ENCODE data around the gene MACROD2. TPM values are rescaled to one million over a fixed set of nuclear protein-coding genes. Genes with fewer than 3 reads are reported as not detected.
"Not testable (repeated sequence)": the region's sequence is repeated elsewhere in the genome, so short reads cannot be mapped to it uniquely, and the experiment has no call there.

The MACROD2 gene
- total RNA-seq, 1 experiment from 2014 or later, result not detected

DNA sequence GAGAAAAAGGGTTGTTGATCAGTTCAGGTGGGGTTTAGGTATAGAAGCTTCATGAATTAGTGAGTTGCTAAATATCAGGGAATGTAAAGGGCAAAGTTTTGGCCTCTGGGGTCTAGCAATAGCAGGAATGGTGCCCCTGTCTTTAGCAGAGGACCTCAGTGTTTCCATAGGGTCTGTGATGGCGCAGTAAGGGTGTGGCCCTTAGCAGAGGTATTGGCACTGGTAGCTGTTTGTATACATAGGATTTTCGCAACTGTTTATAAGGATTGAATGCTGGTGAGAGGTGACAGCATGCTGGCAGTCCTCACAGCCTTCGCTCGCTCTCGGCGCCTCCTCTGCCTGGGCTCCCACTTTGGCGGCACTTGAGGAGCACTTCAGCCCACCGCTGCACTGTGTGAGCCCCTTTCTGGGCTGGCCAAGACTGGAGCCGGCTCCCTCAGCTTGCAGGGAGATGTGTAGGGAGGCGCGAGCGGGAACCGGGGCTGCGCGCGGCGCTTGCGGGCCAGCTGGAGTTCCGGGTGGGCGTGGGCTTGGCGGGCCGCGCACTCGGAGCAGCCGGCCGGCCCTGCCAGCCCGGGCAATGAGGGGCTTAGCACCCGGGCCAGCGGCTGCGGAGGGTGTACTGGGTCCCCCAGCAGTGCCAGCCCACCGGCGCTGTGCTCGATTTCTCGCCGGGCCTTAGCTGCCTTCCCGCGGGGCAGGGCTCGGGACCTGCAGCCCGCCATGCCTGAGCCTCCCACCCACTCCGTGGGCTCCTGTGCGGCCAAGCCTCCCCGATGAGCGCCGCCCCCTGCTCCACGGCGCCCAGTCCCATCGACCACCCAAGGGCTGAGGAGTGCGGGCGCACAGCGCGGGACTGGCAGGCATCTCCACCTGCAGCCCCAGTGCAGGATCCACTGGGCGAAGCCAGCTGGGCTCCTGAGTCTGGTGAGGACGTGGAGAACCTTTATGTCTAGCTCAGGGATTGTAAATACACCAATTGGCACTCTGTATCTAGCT is 231.0 kb downstream of the MACROD2 start:
- in situ Hi-C loops (cut with HindIII; ENCODE audit: low sequenced_read_pairs); DNase-seq (ENCODE audit: low spot score): not testable (repeated sequence)

DNA sequence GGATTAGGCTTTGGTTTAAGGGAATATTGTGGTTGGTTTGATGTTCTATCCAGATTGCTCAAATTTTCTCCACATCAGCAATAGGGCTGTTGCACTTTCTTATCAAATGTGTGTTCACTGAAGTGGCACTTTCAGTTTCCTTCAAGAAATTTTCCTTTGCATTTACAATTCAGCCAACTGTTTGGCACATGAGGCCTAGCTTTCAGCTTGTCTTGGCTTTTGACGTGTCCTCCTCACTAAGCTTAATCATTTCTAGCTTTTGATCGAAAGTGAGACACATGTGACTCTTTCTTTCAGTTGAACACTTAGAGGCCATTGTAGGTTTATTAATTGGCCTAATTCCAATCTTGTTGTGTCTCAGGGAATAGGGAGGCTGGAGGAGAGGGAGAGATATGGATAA is 237.3 kb downstream of the MACROD2 start:
- no peak for DNase-seq (ENCODE audit: low spot score)
- in situ Hi-C loops (cut with HindIII; ENCODE audit: low sequenced_read_pairs), result no loop called here

DNA sequence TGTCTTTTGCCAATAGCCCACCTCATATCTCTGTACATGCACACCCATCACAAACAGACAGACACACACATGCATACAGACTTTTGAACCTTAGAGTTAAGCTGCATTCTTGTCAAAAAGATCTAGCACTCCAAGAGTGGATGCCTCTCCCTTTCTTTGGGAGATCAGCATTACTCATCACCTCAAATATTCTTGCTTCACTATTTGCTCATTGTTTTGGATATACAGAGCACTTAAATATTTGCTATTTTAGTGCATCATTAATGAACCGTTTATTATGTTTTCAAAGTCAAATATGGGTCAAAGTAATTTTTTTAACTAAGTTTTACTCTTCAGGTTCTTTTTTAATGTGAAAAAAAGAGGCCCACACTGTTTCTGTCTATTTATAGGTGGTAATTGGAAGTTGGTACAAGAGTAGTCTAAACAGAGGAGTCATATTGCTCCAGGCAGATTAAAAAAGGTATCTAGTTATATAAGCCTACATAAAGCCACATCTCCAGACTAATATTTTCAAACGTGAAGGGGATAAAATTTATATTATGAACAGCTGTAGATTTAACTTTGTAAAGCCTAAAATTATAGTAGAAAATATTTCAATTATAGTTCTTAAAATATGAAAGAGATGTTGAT is 239.5 kb downstream of the MACROD2 start:
- no peak for DNase-seq (ENCODE audit: low spot score)
- in situ Hi-C loops (cut with HindIII; ENCODE audit: low sequenced_read_pairs), result no loop called here

DNA sequence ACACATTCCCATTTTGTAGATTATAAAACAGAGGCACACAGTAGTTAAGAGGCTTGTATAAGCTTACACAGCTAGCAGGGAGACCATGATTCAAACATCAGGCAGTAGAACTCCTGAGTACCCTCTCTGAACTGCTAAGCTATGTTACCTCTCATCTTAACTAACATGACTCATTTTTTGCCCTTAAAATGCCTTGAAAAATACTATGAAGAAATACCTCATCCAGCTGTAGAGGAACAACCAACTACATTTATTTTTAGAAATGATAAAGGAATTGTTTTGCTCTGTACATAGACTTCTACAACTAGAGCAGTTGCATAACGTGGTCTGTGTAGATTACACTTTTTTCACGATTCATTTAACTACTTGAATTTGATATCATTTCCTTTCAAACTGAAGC is 240.0 kb downstream of the MACROD2 start:
- DNase-seq (ENCODE audit: low spot score), result no peak

DNA sequence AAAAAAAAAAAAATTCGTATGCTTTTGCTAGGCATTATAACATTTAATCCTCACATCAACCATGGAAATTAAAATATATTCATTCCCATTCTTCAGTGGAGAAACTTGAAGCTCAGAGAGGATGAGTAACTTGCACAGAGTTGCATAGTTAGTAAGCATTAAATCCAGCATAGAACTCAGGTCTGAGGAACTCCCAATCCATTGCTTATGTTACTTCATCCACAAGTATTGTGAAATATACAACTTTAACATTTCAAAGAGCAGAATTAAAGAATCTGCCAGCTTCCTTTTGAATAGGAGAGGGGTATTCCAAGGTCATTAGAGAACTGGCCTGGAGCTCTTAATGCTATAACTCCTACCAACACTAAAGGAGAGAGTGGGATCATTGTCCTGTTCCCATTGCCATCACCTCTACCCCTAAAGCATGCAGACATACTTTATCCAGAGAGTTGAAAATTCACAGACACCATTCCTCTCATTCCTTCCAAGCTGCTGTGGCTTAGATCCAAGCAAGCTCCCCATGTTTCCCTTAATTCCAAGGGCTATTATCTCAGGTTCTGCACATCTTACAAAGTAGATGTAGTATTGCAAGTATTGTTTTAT is 250.2 kb downstream of the MACROD2 start:
- in situ Hi-C loops (cut with HindIII; ENCODE audit: low sequenced_read_pairs), result no loop called here
- DNase-seq (ENCODE audit: low spot score), result no peak

More for the DNA sequence above, 240.0 kb downstream of the MACROD2 start:
- in situ Hi-C loops (cut with HindIII; ENCODE audit: low sequenced_read_pairs), result no loop called here

DNA sequence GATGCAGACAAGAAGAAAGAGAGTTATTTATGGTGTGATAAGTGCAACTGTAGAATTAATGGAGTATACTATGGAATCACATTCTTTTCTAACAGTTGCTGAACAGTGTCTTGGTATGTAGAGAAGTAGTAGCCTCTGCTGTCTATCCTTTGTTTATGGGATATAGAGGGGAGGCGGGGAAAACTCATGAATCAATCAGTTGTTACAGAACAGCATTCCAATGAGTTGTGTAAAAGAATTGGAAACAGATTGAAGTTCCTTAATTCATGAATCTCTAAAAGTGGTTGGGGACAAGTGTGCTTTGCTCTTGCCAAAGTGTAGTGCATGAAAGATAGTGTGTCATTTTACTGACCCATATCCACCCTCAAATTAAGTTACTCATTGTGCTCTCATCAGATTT is 264.4 kb downstream of the MACROD2 start:
- no peak for DNase-seq (ENCODE audit: low spot score)
- in situ Hi-C loops (cut with HindIII; ENCODE audit: low sequenced_read_pairs), result no loop called here

DNA sequence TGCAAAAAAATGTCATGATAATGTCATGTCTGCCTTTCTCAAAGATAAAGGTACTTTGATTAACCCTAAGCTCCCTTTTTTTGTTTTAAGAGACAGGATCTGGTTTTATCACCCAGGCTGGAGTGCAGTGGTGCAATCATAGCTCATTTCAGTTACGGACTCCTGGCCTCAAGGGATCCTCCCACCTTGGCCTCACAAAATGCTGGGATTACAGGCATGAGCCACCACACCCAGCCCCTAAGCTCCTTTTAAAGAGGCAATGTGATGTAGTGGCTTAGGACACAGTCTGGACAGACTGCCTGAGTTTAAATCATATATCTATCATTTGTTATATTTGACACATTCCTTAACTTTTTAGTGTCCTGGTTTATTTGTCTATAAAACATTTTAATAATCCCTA is 265.1 kb downstream of the MACROD2 start:
- in situ Hi-C loops (cut with HindIII; ENCODE audit: low sequenced_read_pairs), result no loop called here
- no peak for DNase-seq (ENCODE audit: low spot score)

DNA sequence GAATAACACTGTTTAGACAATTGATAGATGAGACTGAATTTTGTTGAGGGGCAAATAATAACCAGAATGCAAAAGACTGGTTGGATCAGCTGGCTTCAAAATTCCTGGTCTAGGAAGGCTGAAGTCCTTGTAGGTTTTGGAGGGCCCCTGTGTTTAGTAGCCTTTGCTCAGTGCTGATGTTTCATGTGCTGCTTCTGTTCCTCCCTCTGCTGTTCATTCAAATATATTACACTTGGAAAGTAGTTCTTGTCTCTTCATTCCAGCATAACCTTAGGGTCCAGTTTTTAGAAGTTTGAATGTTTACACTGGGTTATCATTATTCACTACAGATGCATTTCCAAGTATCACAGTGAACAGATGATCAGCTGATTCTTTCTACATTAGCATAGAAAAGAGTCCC is 269.6 kb downstream of the MACROD2 start:
- in situ Hi-C loops (cut with HindIII; ENCODE audit: low sequenced_read_pairs), result no loop called here
- DNase-seq (ENCODE audit: low spot score), result no peak

DNA sequence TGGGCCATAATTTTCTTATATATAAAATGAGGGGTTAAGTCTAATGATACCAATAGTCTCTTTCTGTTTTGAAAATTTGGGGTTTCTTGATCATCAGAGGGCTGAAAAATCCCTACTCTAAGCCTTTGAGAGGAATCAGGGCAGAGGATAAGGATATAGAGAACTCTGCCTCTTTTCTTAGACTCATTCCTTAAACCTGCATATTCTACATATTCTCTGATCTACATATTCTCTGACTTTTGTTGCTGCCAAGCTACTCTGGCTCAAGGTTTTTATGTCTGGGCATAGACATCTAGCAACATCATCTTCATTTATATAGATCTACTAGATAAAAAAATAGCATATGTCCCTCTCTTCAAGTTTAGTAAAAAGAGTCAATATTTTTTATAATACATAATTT is 270.9 kb downstream of the MACROD2 start:
- no peak for DNase-seq (ENCODE audit: low spot score)
- in situ Hi-C loops (cut with HindIII; ENCODE audit: low sequenced_read_pairs), result no loop called here

DNA sequence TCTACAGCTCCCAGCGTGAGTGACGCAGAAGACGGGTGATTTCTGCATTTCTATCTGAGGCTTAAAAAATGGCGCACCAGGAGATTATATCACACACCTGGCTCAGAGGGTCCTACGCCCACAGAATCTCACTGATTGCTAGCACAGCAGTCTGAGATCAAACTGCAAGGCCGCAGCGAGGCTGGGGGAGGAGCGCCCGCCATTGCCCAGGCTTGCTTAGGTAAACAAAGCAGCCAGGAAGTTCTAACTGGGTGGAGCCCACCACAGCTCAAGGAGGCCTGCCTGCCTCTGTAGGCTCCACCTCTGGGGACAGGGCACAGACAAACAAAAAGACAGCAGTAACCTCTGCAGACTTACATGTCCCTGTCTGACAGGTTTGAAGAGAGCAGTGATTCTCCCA is 275.4 kb downstream of the MACROD2 start:
- DNase-seq (ENCODE audit: low spot score); in situ Hi-C loops (cut with HindIII; ENCODE audit: low sequenced_read_pairs): not testable (repeated sequence)

DNA sequence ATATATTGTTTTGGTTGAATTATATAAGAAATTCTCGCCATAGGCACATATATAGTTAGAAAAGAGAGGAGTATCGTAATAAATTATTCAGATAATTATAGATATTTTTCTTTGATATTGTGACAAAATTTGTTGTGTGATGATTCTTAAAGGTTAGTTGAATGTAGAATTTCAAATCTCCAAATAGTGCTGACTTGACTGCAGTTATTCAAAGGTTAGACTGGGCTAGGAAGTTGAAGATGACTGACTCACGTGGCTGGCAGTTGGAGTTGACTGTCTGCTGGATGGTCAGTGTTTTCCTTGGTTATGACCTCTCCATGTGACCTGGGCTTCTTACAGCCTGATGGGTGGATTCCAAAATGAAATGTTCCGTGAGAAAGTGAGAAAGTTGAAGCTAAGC is 286.8 kb downstream of the MACROD2 start:
- in situ Hi-C loops (cut with HindIII; ENCODE audit: low sequenced_read_pairs), result no loop called here

DNA sequence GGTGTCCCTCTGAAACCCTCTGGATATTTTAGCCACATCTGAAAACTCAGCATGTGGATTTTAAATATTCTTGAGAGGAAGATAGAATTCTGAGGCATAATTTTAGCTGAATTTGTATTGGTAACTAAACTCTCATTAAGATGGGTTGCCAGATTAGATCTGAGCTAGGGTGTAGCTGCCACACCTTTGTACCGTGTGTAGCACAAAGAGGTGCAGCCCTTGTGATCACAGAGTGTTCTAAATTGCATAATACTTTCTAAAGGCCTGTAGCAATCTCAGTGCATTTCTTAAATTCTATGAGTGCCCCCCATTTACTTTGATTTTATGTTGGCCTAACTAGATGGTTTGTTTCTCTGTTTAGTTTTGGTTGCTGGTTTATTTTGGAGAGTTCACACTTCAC is 289.1 kb downstream of the MACROD2 start:
- DNase-seq (ENCODE audit: low spot score), result no peak
- in situ Hi-C loops (cut with HindIII; ENCODE audit: low sequenced_read_pairs), result no loop called here

More for the DNA sequence above, 286.8 kb downstream of the MACROD2 start:
- no peak for DNase-seq (ENCODE audit: low spot score)

DNA sequence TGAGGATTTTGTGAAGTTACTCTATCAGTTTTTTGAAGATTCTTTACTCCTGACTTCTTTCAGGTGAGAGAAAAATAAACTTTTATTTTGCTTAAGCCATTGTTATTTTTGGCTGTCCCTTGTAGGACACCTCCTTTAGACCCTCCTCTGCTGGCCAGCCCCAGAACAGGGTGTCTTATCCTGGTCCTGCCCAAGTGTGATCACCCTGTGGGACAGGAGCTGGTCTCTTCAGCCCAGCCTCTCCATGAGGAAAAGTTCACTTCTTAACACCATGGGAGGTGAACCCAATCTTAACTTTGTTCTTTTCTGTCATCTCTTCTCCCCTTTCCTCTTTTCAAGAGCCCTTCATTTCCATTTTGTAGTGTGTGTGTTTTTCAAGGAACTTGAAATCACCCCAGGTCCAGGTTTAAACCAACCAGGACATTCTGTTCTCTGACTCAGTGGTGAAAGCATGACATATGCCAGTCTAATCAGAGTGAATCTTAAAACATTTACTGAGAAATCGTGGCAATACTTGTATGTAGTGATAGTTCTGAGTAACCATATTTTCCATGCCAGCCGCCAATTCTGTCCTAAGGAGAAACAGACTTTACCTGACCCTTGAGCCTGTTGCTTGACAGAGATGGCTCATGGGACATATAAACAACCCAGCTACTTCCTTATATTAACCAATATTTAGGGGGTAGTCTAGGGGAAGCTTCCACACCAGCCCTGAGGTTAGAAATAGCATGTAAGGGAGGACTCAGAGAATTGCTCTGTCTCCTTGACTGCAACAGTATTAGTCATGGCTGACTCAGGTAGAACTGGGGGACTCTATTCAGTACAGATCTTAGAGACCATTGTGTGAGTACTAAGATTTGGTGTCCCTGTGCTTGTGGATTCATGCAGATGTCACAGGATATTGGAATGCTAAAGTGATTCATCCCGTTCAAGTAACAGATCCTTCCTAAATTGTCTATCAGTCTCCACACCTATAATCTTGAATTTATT is 293.3 kb downstream of the MACROD2 start:
- DNase-seq (ENCODE audit: low spot score), result no peak
- in situ Hi-C loops (cut with HindIII; ENCODE audit: low sequenced_read_pairs), result no loop called here

DNA sequence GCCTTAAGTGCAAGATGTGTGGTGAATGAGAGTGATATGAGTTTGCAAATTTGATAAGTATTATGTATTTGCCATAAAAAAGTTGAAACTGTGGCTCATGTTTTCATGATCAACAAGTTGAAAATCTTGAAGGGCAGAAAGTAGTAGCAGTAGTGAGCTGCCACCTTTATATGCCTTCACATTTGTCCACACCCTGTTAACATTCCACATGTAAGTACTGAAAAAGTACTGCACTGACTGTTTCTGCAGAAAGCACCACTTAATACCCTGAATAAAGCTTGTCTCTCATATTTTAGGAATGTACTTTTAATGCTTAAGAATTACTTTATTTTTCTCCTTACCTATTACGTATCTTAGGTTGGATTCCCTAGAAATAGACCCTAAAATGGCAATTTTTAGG is 296.2 kb downstream of the MACROD2 start:
- no peak for DNase-seq (ENCODE audit: low spot score)
- in situ Hi-C loops (cut with HindIII; ENCODE audit: low sequenced_read_pairs), result no loop called here

DNA sequence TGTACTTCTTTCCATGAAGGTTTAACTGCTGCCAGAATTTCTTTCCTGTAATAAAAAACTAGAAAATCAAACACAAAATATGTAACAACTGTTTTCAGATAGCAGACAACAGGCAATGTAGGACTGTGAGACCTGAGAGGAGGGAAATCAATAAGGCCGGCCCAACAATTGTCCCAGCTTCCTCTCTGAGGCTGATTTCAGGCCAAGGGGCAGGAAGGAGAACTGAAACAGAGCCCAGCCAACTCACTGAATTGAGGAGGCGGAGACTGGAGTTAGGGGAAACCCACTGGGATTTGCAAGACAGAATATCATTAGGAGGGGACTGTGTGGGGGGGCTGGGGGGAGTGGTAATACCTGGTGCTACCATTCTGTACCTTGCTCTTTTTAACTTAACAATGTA is 299.9 kb downstream of the MACROD2 start:
- in situ Hi-C loops (cut with HindIII; ENCODE audit: low sequenced_read_pairs), result no loop called here
- no peak for DNase-seq (ENCODE audit: low spot score)

DNA sequence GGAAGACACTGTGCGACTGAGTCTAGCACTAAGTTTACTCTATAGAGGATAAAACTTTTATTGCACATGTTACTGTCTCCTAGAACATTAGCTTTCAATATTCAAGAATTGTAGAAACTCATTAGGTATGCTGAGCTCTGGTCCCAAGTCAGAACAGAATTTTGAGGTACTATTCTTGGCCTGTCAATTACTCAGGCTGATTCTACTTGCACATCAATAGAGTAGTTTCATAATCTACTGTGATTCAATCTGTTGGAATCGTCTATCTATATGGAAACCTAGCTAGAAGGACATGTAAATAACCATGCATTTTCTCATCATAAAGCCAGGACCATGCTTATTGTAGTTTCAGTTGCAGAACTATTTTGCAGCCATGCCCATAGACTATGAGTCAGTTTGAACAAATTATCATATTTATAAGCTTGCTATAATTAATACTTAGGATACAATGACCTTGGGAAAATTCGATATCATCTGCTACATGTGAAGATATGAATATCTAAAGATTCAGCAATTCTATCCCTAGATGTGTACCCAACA is 300.5 kb downstream of the MACROD2 start:
- no peak for DNase-seq (ENCODE audit: low spot score)
- in situ Hi-C loops (cut with HindIII; ENCODE audit: low sequenced_read_pairs), result no loop called here

DNA sequence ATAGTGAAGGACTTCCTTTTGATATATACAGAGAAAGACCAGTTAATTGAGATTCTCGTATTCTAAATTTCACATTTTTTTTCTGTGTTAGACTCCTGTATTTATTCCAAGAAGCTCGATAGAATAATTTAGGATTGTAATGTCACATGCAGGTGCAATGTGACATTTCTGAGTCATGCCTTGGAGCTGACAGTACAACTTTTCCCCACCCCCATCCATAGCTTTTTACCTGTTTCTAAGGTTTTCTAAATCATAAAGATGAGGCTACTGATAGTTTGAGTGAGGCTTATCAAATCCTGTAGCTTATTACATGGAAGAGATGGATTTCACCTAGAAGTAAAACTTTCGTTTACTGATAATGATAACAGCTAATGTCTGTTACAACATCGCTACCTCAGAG is 304.5 kb downstream of the MACROD2 start:
- in situ Hi-C loops (cut with HindIII; ENCODE audit: low sequenced_read_pairs), result no loop called here
- DNase-seq (ENCODE audit: low spot score), result no peak

DNA sequence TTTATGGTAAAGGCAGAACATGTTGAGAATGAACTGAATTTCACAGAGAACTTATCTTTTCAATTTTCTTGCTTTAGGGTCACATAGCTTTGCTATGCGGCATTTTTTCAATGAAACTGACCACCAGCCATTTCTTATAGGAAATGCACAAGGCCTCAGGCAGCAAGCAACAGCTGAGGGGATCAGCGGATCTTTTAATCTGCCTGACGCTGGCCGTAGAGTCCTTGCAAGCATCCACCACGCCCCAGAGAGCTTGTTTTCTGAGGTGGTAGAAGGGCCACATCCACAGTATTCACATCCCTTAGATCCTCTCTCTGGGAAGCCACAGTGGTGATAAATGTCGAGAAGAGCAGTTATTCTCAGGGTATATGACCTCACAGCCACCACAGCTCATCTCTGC is 307.8 kb downstream of the MACROD2 start:
- in situ Hi-C loops (cut with HindIII; ENCODE audit: low sequenced_read_pairs), result no loop called here
- no peak for DNase-seq (ENCODE audit: low spot score)

DNA sequence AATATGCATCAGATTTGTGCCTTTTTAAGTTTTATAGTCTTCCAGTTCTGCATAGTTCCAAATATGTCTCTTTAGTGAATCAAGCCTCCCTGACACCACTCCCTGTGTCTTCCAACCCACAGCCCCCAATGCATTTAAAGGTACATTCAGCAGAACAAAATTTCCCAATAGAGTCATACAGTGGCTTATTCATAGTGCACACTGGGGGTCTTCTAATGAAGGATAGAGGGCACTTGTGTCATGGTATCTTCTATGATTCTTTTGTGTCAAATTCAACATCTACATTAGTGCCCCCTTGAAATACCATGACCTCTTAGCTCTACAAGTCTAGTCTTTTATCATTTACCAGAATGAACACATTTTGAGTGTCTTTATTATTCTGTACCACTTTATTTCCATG is 308.3 kb downstream of the MACROD2 start:
- in situ Hi-C loops (cut with HindIII; ENCODE audit: low sequenced_read_pairs), result no loop called here
- DNase-seq (ENCODE audit: low spot score), result no peak

All from G401 (cell line).